ENCODE results near the gene ACTL10.
"Not testable (repeated sequence)": the region's sequence is repeated elsewhere in the genome, so short reads cannot be mapped to it uniquely, and the experiment has no call there.

Gene ACTL10

GRCh38 chr20:33666293-33667244, at the start of gene ACTL10:
Gene ACTL10, plus strand, starts transcription at chr20:33666943. Its CDS starts 555 bp downstream, at chr20:33667498.
- peak; percentile 95 for DNase-seq

DNA sequence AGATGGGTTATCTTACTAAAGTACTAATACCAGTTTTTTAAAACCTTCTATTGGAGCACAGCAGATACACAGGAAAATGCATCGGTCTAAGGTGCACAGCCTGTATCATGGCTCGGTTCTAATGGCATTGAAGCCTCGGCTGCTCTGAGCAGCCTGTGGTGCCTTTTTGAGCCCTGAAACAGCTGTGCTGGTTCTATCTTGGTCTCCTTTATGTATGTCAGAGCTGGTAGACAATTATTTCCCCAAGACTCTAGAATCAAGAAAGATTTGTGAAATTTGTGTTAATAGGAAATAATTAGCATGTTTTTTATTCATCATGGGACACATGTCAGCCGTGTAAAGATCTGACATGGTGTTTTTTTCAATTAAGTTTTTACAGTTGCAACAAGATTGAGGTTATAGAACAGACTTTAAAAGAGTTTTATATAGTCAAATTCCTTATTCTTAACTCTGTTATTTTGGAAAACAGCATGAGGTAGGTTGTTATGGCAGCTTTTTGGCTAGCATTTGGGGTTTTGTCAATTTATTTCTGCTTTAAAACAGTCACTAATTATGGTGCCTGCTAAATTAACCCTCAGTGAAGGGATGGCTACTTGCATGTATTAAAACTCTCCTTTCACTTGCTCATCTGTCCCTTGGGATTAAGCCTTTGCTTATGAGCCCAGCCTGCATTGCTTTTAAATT, 44.9 kb upstream of the ACTL10 start:
- no peak for DNase-seq

- no peak for DNase-seq
These were observed 43.9 kb upstream of the ACTL10 start for GRCh38 chr20:33622705-33623365.

DNA sequence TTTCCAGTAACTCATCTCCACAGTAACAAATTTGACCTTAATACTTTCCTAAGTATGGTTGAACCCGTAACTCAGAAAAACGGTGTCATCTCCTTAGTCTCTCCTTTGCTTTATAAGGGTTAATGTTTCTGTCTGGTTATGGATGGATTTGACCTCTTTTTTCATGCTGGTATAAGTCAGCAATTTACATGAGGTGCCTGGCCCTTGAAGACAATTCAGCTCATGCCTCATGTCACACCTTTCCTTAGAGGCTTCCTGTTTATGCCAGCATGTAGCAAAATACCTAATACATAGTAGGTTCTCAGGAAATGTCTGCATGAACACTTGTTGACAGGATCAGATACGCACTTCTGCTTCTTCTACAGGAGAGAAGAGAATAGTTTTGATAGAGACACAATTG, 42.3 kb upstream of the ACTL10 start:
- DNase-seq = no peak

- no peak for DNase-seq
These were observed 40.6 kb upstream of the ACTL10 start for GRCh38 chr20:33626190-33626589.

GRCh38 chr20:33627577-33628216, 39.0 kb upstream of the ACTL10 start:
- DNase-seq = no peak

DNA sequence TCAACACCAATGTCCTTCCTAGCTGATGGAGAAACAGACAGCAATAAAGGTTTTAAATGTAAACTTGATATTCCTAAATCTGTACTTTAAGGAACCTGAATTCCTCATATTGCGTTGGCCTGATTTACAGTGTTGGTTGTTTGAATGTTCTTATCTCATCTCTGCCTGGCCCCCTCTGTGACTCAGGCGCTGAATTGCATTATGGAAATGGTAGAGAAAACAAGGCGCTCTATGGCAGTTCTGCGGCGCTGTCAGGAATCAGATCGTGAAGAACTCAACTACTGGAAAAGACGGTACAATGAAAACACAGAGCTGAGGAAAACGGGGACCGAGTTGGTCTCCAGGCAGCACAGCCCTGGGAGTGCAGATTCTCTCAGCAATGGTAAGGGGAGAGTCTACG, 37.2 kb upstream of the ACTL10 start:
- DNase-seq = no peak

- DNase-seq = no peak
These were observed 36.8 kb upstream of the ACTL10 start for GRCh38 chr20:33629979-33630378.

- DNase-seq = no peak
These were observed 36.2 kb upstream of the ACTL10 start for GRCh38 chr20:33630507-33630906.

DNA sequence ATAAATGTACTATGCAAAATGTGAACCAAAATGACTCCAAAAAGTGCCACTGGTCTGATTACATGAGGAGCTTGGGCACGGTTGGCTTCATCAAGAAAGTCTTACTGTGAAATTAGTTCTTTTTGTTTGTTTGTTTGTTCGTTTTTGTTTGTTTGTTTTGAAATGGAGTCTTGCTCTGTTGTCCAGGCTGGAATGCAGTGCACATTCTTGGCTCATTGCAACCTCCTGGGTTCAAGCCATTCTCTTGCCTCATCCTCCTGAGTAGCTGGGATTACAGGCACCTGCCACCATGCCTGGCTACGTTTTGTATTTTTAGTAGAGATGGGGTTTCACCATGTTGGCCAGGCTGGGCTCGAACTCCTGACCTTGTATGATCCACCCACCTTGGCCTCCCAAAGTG, 34.8 kb upstream of the ACTL10 start:
- not testable (repeated sequence) for DNase-seq

DNA sequence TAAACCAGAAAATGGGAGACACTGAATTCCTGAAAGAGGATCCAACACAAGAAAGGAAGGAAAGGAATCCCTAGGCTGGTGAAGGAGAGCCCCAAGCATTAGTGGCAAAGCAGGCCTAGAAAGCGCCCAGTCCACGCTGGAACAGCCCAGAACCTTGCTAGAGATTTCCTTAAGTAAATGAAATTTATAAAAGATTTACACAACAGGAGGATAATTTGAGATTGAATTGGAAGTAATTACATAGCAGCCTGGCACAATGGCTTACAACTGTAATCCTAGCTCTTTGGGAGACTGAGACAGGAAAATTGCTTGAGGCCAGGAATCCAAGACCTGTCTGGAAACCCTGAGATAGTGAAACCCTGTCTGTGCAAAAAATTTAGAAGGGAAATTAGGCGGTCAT, 31.4 kb upstream of the ACTL10 start:
- no peak for DNase-seq

- no peak for DNase-seq
These were observed 30.0 kb upstream of the ACTL10 start for GRCh38 chr20:33636776-33637175.

GRCh38 chr20:33640287-33640686, 26.5 kb upstream of the ACTL10 start:
- no peak for DNase-seq

DNA sequence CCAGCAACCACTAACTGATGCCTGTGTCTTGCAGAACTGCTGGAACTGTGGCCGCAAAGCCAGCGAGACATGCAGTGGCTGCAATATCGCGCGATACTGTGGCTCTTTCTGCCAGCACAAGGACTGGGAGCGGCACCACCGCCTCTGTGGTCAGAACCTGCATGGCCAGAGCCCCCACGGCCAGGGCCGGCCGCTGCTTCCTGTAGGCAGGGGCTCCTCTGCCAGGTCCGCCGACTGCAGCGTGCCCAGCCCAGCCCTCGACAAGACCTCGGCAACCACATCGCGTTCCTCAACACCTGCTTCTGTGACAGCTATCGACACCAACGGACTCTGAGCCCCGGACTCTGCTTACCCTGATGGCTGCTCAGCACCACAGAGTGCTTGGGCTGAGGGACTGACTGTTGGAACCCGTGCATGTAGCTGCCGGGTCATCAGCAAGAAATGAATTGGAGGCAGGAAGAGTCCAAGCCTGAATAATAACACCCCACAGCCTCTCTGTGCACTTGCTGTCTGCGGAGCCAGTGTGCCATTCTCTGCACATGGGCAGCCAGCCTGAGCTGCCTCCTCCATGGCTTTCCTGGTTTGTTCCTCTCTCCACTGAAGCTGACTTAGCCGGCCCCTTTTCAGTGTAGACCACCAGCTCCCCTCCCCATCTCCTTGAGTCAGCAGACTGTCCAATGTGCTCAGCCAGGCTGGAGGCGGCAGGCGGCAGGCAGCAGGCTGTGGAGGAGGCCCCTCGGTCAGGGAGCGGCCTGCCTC, 22.3 kb upstream of the ACTL10 start:
- DNase-seq = no peak

DNA sequence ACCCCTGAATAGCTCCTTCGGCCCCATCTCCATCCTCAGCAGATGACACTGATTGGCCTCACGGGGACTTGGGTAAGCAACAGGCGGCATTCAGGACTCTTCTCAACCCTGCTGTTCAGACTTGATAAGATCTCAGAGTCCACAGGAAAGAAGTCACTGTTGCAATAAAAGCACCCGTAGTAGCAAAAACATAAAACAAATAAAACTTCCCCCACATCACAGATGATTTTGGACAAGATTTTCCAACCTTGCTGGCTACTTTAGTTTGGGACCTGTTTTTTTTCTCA, 21.7 kb upstream of the ACTL10 start:
- no peak for DNase-seq

GRCh38 chr20:33645396-33645795, 21.3 kb upstream of the ACTL10 start:
- no peak for DNase-seq

DNA sequence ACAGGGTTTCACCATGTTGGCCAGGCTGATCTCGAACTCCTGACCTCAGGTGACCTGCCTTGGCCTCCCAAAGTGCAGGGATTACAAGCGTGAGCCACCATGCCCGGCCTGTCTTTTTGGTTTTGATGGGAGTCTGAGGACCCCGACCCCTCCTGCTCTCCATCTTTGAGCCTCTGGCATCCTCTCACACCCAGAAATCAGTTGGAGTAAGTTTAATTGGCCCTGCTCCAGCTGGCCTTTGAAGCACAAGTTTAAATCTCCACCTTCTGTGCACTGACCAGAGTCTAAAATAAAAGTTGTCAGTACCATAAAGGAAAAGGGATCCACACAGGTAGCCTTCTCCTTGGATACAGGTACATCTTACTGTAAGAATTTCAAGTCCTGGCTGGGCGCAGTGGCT, 20.6 kb upstream of the ACTL10 start:
- no peak for DNase-seq

DNA sequence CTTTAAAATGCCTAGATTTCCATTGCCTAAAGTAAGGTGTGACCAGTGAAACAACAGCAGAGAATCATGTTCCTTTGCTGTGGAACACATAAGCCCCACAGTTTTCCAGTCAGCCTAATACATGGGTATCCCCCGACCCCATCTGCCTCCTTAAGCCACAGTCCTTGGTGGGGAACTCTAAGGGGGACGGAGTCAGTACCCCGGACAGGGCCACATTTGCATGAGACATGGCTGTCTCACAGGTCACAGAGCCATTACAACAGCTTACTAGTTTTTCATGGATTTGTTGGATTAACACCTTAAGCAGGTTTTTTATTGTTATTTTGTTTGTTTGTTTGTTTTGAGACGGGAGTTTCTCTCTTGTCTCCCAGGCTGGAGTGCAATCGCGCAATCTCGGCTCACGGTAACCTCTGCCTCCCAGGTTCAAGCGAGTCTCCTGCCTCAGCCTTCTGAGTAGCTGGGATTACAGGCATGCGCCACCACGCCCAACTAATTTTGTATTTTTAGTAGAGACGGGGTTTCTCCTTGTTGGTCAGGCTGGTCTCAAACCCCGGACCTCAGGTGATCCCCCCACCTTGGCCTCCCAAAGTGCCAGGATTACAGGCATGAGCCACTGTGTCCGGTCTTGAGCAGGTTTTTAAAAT, 19.7 kb upstream of the ACTL10 start:
- DNase-seq = not testable (repeated sequence)

DNA sequence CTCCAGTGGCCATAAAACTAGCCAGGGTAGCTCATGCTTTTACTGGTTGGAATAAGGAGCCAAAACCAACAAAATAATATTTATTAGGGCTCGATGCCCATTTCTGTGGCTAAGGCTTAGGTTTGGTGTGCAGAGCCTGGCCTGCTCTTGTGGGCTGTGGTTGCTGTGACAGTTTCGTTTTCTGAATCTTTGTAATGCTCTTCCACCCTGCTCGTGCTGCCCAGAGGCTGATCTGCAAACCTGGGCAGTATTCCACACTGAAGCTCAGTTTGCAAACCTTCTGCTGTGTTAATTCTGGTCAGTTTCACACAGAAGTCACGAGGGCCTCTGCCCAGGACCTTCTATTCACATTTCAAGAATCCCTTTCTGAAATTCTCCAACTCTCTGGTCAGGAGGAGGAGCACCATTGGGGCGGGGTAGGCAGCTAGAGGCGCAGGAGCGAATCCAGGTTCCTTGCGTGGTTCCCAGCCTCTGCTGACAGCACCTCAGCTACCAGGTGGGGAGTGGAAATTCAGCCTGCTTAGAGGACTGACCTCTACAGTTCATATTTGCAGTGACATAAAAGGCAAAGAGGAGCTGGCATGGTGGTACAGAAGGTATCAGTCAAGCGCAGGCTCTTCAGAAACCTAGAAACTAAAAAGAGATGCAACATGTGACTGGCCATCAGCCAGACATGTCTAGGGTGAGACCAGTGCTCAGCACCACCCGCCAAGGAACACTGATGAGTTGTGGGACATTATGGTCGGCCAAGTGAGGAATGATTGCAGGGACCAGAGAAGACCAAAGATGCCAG, 18.9 kb upstream of the ACTL10 start:
- no peak for DNase-seq

DNA sequence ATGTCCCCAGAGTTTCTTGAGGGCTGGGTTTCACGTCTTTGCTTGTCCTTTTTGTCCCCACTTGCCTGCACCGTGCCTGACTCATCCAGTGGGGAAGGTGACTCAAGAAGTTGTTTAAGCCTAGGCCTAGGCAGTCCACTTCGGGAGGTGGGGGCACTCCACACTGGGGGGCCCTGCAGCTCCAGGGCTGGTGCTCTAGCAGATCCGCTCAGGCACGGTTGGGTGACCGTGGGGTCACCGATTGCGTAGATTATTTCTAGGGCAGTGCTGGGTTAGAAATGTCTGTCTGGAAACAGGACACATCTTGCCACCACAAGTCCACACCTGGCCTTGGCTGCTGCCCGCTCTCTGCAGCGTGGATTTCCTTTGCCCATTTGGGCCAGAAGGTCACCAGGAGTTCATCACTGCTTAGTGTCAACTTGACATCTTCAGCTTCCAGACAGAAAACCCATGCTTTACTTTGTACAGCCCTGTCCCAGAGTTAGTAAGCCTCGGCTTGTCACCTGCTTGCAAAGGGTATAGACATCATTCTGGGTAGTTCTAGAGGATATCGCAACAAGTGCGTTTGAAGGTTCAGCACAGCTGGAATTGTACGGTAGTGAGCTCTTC, 18.2 kb upstream of the ACTL10 start:
- no peak for DNase-seq

DNA sequence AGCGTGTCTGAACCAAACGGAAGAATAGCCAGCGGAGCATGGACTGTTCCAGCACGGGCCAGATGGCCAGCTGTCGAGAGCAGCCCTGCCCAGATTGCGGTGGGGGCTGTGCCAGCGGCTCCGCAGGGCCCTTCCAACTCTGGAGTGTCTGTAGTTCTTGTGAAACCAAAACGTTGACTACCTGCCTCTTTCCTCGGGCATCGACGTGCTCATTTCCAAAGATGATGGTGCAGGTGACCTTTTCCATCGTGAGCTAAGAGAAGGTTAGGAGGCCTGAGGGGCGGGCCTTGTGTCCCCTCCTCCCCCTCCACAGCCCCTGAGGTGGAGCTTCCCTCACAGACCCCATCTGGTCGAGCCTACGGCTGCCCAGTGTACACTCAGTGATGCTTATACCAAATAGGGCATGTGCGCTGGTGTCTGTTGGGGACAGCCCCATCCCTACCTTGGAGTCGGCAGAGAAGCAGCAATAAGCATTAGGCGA, 17.5 kb upstream of the ACTL10 start:
- peak; percentile 47 for DNase-seq
